ENCODE data around the gene PCNP.
"Not testable (repeated sequence)": the region's sequence is repeated elsewhere in the genome, so short reads cannot be mapped to it uniquely, and the experiment has no call there.

Gene PCNP, protein sequence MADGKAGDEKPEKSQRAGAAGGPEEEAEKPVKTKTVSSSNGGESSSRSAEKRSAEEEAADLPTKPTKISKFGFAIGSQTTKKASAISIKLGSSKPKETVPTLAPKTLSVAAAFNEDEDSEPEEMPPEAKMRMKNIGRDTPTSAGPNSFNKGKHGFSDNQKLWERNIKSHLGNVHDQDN

DNA sequence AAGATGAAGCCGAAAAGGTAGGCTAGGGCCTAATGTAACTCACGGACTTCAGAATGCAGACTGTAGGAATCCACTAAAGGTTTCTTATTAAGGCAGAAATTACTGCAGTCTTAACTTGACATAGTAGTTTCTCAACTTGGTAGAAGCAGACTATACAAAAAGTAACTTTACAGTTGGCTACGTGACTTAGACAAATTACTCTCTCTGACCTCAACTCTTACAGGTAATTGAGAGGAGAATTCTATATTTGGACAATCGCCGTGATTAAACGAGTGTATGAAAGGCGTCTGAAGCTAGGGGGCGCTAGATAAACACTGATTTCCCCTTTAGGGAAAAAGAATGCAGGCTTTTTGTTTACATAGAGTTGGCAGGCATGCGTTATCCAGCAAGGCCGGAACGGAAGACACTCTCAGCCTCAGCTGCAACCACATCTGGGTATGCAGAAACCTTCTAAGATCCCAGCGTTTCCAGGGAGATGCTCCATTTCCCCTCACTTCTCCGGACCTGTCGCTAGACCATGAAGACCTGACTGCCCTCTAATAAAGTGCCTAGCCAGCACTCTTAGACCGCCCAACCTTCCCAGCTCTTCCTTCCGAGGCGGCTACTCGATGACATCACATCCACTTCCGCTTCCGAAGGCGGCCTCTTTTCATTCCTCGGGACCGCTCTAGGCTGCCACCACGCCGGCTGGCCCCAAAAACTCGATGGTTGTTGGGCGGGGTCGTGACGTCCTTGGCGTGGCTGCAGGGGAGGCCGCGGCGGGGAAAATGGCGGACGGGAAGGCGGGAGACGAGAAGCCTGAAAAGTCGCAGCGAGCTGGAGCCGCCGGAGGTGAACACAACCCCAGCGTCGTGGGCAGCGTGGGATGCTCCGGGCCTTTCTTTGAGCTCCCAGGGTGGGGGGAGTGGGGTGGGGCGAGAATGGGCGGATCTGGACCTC, at the start of gene PCNP:
Gene PCNP (plus strand): TSS at position 732 of the 939 bp plus-strand sequence. CDS start 36 bp downstream, at position 768.
- DNase-seq: peak; percentile 100

DNA sequence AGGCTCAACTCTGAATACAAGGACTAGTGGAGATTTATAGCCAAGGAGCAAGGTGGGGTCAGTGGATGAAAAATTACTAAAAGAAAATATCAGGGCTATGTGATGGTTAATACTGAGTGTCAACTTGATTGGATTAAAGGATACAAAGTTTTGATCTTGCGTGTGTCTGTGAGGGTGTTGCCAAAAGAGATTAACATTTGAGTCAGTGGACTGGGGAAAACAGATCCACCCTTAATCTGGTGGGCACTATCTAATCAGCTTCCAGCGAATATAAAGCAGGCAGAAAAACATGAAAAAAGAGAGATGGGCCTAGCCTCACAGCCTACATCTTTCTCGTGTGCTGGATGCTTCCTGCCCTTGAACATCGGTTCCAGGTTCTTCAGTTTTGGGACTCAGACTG, 46.5 kb upstream of the PCNP start:
- no peak for DNase-seq

DNA sequence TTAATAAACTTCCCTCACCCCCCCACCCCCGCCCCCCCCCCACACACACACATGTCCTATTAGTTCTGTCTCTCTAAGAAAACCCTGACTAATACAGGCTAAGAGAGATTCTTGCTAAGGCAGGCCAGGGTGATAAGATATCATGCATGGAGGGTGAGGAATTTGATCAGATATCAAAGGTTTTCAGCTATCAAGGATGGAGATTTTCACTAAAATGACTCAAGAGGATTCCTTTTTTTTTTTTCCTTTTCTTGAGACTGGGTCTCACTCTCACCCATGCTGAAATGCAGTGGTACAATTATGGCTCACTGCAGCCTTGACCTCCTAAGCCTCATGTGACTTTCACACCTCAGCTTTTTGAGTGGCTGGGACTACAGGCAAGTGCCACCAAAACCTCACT, 46.1 kb upstream of the PCNP start:
- DNase-seq: no peak

DNA sequence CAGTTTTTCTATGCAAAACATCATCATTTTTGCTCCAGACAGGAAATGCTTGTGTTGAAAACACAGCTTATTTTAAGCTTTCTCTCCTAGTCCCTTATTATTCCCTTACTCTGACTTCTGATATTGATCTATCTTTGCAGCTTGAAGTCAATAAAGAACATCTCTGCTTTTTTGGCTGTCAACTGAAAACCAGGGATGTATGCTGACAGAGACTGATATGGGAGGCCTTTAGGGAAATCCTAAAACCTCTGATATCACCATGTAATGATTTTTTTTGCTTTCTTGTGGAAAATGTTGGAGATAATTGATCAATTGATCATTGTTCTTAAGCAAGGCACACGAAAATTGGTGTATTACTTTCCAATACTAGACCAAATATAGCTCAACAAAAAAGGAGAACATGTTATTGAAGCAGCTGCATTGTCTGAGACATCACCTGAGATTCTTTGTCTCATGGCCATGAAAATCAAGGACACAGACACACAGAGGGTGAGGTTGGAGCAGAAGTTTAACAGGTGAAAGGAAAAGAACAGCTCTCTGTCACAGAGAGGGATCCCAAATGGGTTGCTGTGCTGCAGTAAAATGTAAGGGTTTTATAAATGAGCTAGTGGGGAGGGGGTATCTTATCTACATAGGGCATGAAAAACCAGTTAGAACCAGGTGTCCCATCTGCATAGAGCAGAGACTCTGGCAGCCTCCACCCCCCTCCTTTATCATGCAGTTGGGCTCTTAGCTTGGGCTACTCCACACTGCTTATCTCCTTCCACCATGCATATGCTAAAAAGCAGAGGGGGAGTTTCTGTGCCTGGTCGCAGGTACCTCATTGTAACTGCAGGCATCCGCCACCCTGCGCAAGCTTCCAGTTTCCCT, 43.9 kb upstream of the PCNP start:
- no peak for DNase-seq

DNA sequence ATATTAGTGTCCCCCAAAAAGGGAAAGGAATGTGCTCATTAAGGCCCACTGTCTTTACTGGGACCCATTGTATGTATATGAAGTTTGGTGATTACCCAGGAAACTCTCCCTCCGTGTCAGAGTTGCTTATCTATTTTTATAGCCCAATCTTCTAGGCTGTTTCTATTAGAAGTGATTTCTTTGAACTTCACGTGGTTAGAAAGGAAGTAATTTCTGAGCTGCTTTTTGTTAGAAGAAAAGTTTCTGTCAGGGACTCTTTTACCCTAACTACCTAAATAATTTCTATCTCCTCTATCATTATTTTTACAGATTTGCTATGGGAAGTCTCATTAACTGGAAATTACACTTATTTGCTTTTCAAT, 43.3 kb upstream of the PCNP start:
- DNase-seq: no peak

DNA sequence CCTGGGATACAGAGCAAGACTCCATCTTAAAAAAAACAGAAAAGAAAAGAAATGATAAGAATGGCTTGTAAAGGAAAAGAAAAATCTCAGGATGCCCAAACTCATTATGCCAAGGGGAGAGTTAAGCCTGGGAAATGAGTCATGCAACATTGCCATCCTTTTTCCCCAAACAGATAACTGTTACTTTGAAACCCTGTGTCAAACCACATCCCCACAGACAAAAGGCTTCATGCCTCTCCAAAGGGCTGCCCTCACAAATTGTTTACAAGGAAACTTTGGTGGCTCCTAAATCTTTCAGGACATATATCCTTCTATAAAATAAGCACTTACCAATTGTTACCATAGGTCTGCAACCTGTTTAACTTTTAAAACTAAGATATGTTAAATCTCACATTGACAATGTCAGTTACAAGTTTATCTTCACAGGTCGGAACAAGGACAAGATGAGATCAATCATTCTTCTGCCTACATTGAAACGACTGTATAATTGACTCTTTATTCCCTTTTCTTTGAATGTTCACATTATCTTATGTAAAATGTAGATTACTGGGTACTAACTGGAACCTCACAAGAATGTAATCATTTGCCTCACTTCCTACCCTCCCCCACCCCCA, 42.4 kb upstream of the PCNP start:
- no peak for DNase-seq

DNA sequence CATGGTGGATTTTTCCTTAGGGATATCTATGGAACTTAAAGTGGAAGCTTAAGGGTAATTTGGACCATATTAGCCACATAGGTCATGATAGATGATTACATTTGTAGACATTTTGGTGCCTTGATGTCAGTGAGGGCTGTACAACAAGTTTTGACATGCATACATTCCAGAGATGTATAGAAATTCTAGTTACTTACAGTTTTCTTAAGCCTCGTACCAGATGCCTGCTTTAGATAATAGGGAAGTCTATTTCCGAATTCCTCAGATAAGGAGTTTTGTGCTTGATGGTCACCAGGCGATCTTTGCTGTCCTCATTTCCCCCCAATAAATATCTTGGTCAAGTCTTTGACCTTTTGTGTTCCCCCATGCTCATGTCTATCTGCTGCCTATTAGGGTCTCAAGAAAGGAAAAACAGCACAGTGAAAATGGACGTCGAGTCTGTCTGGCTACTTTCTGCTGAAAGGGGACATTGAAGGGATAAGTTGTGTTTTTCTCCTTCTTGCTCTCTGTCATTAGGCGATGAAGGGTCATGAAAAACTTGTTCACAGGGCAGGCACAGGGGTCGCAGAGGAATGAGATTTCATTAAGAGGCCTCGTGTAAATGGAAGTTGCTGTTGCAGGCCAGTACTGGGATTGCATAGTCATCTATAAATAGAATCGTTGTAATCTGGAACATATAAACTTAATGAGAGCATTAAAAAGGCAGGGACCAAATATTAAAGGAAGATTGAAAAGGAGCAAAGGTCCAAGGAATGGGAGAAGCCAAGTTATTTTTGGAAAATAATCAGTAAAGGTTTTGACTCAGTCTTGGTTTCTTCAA, 41.0 kb upstream of the PCNP start:
- no peak for DNase-seq

DNA sequence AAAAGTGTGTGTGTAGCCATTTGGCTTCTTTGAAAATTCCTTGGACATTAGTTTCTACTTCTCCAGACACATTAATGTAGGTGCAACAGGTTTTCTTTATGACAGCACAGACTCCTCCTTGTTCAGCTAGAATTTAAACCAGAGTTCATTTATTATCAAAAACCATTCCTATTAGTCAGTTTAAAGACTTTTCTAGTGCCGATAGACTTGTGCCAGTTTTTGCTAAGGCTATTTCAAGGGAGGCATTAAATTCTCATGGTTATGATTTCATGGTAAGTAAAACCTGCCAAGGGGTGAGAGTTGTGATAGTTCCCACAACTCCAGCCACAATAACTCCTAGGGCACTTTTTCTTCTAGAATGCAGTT, 40.4 kb upstream of the PCNP start:
- DNase-seq: no peak

DNA sequence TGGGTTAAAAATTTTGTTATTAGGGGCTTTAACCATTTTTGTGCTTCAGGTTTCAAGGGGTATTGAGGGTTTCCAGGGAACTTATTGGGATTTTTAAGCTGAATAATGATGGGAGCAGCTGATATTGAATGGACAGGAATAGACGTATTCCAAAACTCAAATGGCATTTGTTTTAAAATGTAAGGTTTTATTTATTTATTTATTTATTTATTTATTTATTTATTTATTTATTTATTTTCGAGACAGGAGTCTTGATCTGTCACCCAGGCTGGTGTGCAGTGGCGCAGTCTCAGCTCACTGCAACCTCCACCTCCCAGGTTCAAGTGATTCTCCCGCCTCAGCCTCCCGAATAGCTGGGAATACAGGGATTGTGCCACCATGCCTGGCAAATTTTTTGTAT, 38.8 kb upstream of the PCNP start:
- DNase-seq: no peak

DNA sequence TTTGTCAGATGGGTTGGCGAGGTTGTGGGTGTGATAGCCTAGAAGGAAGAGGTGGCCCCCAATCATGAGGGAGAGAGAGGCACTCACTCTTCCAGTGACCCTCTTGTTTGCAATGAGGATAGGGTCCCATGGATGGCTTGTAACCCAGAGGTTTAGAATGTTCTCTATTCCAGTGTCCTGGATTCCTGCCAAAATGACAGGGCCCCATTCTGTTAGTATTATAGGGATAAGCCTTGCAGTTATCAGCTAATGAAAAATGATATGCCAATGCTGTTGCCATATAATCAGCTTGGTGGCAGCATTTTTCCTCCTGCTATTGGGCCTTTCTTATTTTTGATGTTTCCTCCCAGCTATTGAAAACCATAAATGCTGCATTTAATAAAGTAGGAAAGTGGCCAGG, 37.7 kb upstream of the PCNP start:
- DNase-seq: no peak

DNA sequence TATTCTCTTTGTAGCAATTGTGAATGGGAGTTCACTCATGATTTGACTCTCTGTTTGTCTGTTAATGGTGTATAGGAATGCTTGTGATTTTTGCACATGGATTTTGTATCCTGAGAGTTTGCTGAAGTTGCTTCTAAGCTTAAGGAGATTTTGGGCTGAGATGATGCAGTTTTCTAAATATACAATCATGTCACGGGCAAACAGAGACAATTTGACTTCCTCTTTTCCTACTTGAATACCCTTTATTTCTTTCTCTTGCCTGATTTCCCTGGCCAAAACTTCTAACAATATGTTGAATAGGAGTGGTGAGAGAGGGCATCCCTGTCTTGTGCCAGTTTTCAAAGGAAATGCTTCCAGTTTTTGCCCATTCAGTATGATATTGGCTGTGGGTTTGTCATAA, 37.0 kb upstream of the PCNP start:
- DNase-seq: not testable (repeated sequence)

DNA sequence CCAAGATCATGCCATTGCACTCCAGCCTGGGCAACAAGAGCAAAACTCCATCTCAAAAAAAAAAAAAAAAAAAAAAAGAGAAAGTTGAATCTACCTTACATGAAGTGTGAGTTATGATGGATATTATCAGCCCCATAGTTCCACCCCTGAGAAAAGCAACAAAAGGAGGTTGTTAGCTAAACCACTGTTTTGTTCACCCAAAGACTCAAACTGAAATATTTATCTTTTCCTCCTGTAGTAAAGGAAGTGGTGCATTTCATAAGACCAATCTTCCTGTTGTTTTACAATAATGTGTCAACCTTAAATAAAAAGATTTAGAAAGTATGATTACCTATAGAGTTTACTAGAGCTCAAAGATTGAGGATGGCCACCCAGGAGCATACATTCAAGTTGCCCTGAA, 31.0 kb upstream of the PCNP start:
- DNase-seq: no peak

DNA sequence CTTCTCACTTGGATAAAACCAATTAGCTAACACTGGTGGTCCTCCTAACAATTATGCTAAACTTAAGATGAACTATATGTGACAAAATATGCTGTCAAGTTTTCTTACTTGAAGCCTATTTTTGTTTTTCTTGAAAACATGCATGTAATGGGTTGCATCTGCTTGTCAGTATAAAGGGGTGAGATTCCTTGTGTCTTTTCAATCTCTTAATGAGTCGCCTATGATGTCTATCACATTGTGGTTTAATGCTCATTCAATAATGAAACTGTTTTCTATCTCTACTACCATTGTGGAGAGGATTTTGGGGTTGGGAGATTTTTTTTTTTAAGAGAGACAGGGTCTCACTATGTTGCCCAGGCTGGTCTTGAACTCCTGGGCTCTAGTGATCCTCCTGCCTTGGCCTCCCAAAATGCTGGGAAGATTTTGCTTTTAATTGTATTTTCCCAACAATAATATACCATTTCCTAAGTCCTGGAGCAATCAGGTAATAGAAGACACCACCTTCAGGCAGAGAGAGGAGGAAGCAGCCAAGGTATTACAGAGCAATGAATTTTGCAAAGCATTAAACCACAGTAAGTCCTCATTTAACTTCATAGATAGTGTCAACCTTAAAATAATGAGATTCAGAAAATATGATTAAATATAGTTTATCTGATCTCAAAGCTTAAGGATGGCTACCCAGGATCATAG, 29.7 kb upstream of the PCNP start:
- DNase-seq: no peak

DNA sequence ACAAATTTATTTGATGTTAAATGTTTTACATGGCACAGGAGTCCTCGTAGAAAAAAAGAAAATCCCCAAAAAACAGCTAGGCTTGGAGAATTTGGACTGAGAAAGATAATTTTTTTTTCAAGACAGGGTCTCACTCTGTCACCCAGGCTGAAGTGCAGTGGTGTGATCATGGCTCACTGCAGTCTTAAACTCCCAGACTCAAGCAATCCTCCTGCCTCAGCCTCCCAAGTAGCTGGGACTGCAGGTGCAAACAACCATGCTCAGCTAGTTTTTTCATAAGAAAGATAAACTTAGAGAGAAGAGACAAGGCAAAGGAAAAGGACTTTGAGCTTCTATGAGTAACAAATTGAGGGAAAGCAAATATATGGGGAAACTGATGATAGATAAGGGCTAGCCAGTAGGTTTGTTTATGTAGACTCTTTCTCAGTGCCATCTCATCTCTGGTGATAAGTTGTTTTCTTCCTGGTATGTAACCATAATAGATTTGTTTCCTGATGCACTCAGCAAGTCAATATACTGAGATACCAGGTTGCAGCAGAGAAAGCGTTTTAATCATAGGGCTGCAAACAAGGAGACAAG, 25.4 kb upstream of the PCNP start:
- no peak for DNase-seq

DNA sequence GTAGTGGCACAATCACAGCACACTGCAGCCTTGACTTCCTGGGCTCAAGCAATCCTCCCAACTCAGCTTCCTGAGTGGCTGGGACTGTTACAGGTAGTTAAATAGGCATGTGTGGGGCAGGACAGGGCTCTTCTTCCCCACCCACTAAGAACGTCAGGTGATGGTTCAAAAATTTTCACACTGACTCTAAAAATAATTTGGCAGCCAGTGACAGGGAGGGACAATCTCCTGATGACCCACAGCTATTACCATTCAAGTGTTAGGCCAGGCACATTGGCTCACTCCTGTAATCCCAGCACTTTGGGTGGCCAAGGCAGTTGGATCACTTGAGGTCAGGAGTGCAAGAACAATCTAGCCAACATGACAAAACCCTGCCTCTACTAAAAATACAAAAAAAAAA, 24.5 kb upstream of the PCNP start:
- DNase-seq: no peak

DNA sequence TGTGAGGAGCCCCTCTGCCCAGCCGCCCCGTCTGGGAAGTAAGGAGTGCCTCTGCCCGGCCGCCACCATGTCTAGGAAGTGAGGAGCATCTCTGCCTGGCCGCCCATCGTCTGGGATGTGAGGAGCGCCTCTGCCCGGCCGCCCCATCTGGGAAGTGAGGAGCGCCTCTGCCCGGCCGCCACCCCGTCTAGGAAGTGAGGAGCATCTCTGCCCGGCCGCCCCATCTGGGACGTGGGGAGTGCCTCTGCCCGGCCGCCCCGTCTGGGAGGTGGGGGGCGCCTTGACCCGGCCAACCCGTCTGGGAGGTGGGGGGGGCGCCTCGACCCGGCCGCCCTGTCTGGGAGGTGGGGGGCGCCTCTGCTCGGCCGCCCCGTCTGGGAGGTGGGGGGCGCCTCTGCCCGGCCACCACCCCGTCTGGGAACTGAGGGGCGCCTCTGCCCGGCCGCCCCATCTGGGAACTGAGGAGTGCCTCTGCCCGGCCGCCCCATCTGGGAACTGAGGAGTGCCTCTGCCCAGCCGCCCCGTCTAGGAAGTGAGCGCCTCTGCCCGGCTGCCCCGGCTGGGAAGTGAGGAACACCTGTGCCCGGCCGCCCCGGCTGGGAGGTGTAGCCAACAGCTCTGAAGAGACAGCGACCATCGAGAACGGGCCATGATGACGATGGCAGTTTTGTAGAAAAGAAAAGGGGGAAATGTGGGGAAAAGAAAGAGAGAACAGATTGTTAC, 22.5 kb upstream of the PCNP start:
- not testable (repeated sequence) for DNase-seq

DNA sequence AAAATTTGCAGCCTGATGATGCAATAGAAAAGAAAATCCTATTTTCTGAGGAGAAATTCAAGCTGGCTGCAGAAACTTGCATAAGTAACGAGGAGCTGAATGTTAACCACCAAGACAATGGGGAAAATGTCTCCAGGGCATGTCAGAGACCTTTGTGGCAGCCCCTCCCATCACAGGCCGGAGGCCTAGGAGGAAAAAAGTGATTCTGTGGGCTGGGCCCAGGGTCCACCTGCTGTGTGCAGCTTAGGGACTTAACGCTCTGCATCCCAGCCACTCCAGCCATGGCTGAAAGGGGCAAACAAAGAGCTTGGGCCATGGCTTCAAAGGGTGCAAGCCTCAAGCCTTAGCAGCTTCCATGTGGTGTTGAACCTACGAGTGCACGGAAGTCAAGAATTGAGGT, 20.6 kb upstream of the PCNP start:
- not testable (repeated sequence) for DNase-seq

DNA sequence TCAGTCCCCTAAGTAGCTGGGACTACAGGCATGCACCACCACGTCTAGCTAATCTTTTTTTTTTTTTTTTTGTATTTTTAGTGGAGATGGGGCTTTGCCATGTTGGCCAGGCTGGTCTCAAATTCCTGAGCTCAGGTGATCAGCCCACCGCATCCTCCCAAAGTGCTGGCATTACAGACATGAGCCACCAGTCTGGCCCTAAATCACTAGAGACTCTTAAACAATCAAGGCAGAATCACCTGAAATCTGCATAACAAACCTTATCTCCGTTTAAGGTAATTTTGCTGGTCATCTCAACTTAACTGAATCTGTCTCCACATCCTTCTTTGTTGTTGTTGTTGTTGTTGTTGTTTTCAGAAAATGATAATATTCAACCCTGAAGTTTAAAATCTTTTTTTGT, 17.9 kb upstream of the PCNP start:
- no peak for DNase-seq

DNA sequence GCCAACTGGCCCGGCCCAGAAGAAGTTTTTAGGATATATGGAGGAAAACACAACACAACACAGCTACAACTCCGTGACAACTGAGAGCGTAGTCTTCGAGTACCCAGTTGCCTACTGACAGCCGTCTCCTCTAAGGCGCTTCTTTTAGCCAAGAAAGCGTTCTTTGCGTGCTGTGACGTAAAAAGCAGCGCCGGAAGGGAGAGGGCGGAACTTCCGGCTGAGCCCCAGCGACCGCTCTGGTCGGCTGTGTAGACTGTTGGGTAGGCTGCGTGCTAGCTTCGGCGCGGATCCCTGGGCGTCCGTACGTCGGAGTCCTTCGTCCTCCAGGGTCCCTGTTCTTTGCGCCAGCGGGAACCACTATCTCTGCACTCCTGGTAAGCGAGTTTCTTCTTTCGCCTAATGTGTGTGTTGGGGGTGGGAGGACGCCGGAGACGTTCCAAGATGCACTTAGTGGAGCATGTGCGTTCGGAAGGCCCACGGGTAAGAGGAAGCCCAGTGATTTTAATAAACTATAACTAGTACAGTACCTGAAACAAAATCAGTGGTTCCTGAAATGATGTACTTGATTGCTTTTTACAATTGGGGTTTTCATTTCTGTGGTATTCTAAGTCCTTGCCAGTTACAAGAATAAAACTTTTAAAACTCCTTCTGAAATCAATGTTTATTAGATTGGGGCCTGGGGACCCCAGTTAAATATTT, 12.2 kb upstream of the PCNP start, which contains the start of gene TRMT10C:
Gene TRMT10C (plus strand): TSS at position 239 of the 699 bp plus-strand sequence. CDS start 2,914 bp downstream, outside the sequence.
- peak; percentile 96 for DNase-seq

Measured in activated naive CD4-positive, alpha-beta T cell treated with Interleukin-2 at 50 U/mL for 16 hours (primary cell).